NCI-H146 treated with DMSO at 0.1 percent for 48 hours (cell line): ENCODE results near the gene RNF19B.
"Not testable (repeated sequence)": the region's sequence is repeated elsewhere in the genome, so short reads cannot be mapped to it uniquely, and the experiment has no call there.

Experiments used
- DNase-seq: peaks from one replicate; lab custom pipeline; 2025; ENCODE audit not compliant: unreplicated experiment; lab: John Stamatoyannopoulos, UW

The RNF19B gene

GRCh38 chr1:32964461-32965250 is at the start of gene RNF19B:
TSS of gene RNF19B (minus strand) at chr1:32964809. CDS start at chr1:32964685, 124 bp downstream.
- DNase-seq, result peak; percentile 81

DNA sequence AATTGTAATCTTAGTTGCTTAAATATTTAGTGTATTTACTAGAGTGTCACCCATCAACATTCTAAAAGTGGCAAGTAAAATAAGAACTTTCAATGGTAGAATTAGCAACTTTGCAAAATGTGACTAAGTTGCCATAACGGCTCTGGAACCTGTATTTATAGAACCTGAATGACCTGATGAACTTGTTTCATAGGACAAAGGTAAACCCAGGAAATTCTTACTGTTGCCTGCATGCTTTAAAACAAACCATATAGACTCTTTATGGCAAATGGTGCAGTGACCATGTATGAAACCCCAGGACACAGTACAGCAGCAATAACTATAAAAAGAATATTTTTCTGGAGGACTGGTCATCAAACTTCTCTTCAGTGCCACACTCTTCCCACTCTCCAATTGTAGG is 49.2 kb upstream of the RNF19B start:
- no peak for DNase-seq

GRCh38 chr1:33012165-33012564 is 47.6 kb upstream of the RNF19B start:
- no peak for DNase-seq

GRCh38 chr1:33010932-33011731 is 46.5 kb upstream of the RNF19B start:
- no peak for DNase-seq

DNA sequence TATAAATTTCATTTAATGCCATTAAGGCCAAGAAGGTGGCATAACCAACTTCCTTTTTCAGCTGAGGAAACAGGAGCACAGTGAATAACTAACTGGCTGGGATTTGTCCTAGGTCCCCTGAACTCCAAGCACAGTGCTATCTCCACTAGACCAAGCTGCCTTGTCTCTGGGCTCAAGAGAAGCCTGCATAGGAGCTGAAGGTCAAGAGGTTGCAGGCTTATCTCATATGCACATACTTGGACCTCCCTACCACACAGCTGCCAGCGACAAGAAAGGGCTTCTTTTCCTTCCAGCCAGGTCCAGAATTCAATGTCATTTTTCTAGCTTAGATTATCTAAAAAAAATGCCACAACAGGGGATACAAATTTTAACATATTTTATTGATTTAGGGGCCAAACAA is 45.0 kb upstream of the RNF19B start:
- DNase-seq, result no peak

DNA sequence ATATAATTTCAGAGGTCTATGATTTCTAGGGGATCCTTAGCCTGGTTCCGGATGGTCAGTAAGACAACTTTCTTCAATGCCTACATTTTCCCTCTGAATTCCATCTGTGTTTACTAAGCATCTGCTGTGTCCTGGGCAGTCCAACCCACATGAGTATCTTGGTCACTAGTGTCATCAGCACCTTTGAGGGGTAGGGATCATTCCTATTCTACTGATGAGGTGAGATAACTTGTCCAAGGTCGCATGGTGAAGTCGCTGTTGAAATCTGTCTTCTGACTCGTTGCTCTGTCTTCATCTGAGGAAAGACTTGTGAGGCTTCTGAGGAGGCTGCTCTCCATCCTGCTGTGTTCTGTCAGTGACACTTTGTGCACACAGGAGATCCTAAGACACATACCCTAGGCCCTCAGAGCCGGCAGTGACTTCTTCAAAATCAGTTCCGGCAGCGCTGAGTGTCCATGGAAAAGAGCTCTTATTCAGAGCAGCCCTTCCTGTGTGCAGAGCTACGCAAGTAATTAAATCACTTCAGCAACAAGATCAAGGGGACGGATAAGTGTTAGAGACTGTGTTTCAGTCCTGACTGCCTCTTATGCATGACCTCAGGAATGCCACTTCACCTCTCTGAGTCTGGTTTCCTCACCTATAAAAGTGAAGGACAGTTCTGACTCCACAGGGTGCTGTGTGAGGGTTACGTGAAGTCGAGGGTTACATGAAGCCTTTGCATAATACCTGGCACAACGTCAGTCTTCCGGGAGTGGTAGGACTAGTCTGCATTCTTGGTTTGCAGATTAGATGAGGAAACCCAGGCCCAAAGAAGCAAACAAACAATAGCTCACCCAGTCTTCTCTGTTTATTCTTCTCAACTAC is 43.7 kb upstream of the RNF19B start:
- DNase-seq, result no peak

DNA sequence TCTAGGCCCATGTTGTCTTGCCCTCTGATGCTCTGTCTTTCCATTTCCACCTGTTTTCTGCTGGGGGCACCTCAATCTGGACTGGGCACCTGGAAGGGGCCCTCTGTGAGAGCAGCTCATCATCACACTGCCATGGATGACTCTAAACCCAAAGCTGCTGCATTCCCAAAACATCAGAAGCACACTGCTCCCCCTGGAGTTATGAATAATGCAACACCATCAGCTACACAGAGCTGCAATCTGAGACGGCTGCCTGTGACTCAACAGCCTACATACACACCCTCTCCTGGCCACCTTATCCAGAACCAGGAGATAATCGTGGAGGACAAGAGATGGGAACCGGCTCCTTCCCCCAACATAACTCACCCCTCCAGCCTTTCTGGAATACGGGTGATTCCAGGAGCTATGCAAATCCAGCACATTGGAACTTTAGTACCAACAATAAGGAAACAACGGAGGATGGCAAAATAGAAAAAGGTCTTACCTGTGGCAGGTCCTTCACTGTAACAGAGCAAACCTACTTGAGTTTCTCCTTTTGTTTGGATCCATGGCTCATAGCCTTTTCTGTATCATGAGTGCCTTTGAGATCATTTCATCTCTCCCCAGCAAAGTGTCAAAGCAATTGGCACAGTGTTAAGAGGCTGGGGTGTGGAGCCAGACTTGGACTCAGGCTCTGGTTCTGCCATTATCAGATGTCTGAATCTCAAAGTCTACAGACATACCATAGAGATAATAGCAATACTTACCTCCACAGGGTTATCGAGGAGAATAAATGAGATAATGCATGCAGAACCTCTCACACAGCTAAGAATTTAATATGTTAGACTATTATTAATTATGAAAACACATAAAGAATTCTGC is 42.8 kb upstream of the RNF19B start:
- DNase-seq, result no peak

DNA sequence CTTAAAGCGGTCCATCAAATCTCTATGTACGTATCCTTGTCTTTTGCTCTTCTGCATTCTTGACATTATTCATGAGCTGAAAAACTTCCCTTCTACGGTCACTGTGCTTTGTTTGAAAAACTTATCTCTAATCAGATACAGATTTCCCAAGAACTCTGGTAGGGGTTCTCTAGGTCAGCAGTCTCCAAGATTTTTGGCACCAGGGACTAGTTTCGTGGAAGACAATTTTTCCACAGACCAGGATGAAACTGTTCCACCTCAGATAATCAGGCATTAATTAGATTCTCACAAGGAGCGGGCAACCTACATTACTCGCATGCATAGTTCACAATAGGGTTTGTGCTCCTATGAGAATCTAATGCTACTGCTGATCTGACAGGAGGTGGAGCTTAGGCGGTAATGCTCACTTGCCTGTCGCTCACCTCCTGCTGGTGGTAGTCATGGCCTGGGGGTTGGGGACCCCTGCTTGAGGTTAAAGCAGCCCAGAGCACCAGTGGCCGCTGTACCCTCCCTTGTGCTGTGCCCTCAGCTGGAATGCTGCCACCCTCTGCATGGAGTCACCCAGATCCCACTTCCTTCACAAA is 41.3 kb upstream of the RNF19B start:
- no peak for DNase-seq

- DNase-seq, result no peak
Observed at GRCh38 chr1:33005117-33005837, 40.7 kb upstream of the RNF19B start.

- no peak for DNase-seq
Observed at GRCh38 chr1:33004613-33005012, 40.0 kb upstream of the RNF19B start.

DNA sequence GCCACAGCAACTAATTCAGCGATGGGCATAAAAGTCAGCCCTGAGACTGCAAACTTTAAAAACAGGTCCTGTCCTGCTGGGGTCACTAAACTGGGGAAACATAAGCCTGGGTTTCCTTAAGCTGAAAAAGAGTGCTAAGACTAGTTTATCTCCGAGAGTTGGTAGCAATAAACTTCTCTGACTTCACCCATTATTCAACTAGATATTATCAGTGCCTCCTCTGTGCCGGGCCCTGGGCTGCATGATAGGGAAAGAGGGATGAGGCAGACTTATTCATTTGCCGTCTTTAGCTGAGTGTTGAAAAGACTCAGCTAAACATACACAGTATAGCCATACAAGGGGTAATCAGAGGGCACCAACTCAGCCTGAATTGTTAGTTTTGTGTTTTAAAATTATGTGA is 39.0 kb upstream of the RNF19B start:
- DNase-seq, result no peak

DNA sequence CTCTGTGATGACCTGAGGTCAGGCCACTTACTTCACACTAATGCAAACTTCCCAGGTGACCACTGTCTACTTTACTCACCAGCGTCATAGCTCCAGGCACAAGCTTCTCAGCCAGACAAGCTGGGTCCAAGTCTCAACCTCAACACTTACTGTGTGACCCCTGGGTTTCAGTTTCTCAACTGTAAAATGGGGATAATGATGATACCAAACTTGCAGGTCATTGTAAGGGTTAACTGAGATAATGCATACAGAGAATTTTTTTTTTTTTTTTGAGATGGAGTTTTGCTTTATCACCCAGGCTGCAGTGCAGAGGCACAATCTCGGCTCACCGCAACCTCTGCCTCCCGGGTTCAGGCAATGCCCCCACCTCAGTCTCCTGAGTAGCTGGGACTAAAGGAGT is 37.4 kb upstream of the RNF19B start:
- no peak for DNase-seq

- no peak for DNase-seq
Observed at GRCh38 chr1:33001282-33001681, 36.7 kb upstream of the RNF19B start.

GRCh38 chr1:33000427-33001026 is 35.9 kb upstream of the RNF19B start:
- DNase-seq, result no peak

DNA sequence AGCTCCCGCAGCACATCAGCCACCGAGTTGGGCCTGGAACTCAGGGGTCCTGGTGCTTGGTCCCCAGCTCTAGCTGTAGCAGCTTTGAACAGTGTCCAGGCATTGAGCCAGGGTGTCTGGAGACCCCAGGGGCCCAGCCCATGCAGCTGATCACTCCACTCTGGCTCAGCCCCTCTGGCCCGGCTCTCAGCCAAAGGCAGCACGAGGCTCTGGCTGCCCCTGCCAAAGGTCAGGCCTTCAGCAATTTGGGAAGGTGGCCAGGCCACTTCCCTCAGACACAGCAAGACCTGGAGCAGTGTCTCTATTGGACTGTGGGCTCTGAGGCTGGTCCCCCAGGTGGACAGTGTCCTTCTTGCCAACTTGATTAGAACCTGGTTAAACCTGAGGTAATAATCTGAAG is 34.4 kb upstream of the RNF19B start:
- DNase-seq, result no peak

DNA sequence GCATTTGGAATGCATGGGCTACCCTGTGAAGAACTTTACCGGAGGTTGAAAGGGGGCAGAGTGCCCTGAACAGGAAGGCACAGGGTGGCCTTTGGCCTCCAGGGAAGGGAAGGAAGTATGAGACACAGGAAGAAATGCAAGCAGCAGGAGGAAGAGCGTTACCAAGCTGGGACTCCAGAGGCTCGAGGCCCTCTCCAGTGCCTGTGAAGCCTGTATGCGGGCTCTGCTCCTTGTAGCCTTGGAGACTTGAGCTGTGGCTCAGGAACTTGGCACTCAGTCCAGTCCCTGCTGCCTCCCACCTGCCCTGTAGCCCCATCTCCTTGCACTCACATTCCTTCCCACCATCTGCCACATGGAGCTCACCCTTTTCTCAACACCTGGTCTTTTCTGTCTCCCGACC is 33.5 kb upstream of the RNF19B start:
- DNase-seq, result no peak

- no peak for DNase-seq
Observed at GRCh38 chr1:32997381-32997891, 32.8 kb upstream of the RNF19B start.

GRCh38 chr1:32993324-32993636 is 28.7 kb upstream of the RNF19B start:
- DNase-seq, result not testable (repeated sequence)
